ENCODE data around the gene SNX24.

The SNX24 gene

DNA sequence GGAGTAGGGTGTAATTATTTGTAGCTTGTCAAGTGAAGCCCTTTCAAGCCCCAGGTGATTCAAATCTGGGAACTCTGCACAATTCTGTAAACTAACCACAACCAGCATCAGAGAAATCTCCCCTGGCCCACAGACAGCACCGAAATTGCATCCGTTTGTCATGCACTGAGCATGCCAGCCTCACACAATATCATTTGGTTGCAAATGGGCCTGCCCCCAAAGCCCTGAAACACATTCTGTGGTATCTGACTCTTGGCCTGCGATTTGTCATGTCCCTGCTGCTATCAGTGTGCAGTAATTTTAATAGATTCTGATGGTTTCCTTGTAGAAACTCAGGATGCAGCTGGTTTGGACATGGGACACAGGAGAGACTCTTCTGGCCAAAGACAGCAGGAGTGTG is 35.3 kb downstream of the SNX24 start:
- ATAC-seq (ENCODE audit: insufficient read depth, low read depth) (no peak), DNase-seq (no peak)
- H3K9ac ChIP-seq (ENCODE audit: low read depth, low read length), result no peak overlapping the region
- no peak overlapping the region for H2AFZ ChIP-seq (ENCODE audit: low read depth, low read length)
- no peak overlapping the region for H3K4me3 ChIP-seq (ENCODE audit: low read depth in 1 of 2, low read length in 2 of 2)
- H4K20me1 ChIP-seq (ENCODE audit: insufficient read depth, low read length), result no peaks in the 10 kb centered on the region
- TF ChIP-seq EZH2 (IDR thresholded peaks at IDR 0.05; ENCODE audit: borderline replicate concordance, low read depth, low read length, severe bottlenecking) (no peak), CTCF (IDR thresholded peaks at IDR 0.05; ENCODE audit: borderline replicate concordance, extremely low read depth, low read length, poor library complexity, severe bottlenecking) (no peak)
- no peaks in the 10 kb centered on the region for H3K4me1 ChIP-seq (ENCODE audit: insufficient read depth, low read length)
- H3K27me3 ChIP-seq (ENCODE audit: insufficient read depth, low read length, poor library complexity), result peaks cover 2% of the 10 kb centered on the region
- H3K4me2 ChIP-seq (ENCODE audit: insufficient read depth, low read length), result no peak overlapping the region
- H3K9me3 ChIP-seq (ENCODE audit: insufficient read depth, low read length, severe bottlenecking), result no peaks in the 10 kb centered on the region
- H3K36me3 ChIP-seq (ENCODE audit: insufficient read depth, low read length), result no peaks in the 10 kb centered on the region
- H3K79me2 ChIP-seq (ENCODE audit: insufficient read depth, low read length), result no peaks in the 10 kb centered on the region
- no peak overlapping the region for H3K27ac ChIP-seq (ENCODE audit: low read length)

DNA sequence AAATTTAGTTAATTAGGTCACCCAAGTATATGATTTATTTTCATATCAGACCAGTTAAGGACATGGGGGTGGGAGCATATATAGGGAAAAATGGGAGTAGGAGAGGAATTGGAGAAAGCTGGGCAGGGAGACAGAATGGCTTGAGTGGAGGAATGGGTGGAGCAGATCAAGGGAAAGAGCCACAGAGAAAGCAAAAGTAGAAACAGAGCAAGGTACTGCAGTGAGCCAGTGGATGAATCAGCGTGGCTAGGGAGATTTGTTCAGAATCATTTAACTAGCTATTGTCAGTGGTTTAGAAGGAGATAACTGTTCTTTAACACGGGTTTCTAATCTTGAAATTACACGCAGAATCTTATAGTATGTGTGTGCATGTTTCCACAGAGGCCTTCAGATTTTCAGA is 37.4 kb downstream of the SNX24 start:
- no peak overlapping the region for H3K4me2 ChIP-seq (ENCODE audit: insufficient read depth, low read length)
- no peaks in the 10 kb centered on the region for H3K36me3 ChIP-seq (ENCODE audit: insufficient read depth, low read length)
- ATAC-seq (ENCODE audit: insufficient read depth, low read depth), result no peak
- H3K27me3 ChIP-seq (ENCODE audit: insufficient read depth, low read length, poor library complexity), result peaks cover 2% of the 10 kb centered on the region
- no peak overlapping the region for H3K9ac ChIP-seq (ENCODE audit: low read depth, low read length)
- DNase-seq, result no peak
- H2AFZ ChIP-seq (ENCODE audit: low read depth, low read length), result no peak overlapping the region
- H3K4me3 ChIP-seq (ENCODE audit: low read depth in 1 of 2, low read length in 2 of 2), result no peak overlapping the region
- H3K79me2 ChIP-seq (ENCODE audit: insufficient read depth, low read length), result no peaks in the 10 kb centered on the region
- TF ChIP-seq EZH2 (IDR thresholded peaks at IDR 0.05; ENCODE audit: borderline replicate concordance, low read depth, low read length, severe bottlenecking) (no peak), CTCF (IDR thresholded peaks at IDR 0.05; ENCODE audit: borderline replicate concordance, extremely low read depth, low read length, poor library complexity, severe bottlenecking) (no peak)
- H3K27ac ChIP-seq (ENCODE audit: low read length), result no peak overlapping the region
- no peaks in the 10 kb centered on the region for H3K4me1 ChIP-seq (ENCODE audit: insufficient read depth, low read length)
- H4K20me1 ChIP-seq (ENCODE audit: insufficient read depth, low read length), result no peaks in the 10 kb centered on the region
- H3K9me3 ChIP-seq (ENCODE audit: insufficient read depth, low read length, severe bottlenecking), result no peaks in the 10 kb centered on the region

DNA sequence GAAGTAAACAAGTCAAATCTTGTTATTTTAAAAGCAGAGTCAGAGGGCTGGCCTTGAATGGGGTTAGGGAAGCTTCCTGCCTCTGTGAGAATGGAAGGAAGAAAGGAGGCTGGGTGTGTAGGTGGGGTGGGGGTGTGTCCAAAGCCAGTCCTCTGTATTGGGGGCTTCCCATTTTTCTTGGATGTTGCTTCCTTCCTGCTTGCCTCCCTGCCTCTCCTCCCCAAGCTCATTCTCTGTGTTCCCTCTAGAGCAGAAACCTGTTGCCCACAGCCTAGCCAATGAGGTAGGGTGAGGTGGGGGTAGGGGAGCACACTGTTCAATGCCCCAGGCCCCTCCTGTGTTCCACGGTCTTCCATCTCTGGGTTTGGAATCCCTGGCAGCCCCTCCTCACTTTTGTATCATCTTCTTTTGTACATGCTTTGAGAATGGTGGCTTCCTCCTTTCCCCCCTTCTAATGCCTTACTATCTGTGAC is 39.7 kb downstream of the SNX24 start:
- Histone ChIP-seq H3K36me3 (ENCODE audit: insufficient read depth, low read length) (no peaks in the 10 kb centered on the region), H3K4me3 (ENCODE audit: low read depth in 1 of 2, low read length in 2 of 2) (no peak overlapping the region), H3K79me2 (ENCODE audit: insufficient read depth, low read length) (no peaks in the 10 kb centered on the region), H3K9me3 (ENCODE audit: insufficient read depth, low read length, severe bottlenecking) (no peaks in the 10 kb centered on the region), H3K27ac (ENCODE audit: low read length) (no peak overlapping the region), H3K4me1 (ENCODE audit: insufficient read depth, low read length) (no peaks in the 10 kb centered on the region), H3K27me3 (ENCODE audit: insufficient read depth, low read length, poor library complexity) (peaks cover 2% of the 10 kb centered on the region), H3K4me2 (ENCODE audit: insufficient read depth, low read length) (no peak overlapping the region), H4K20me1 (ENCODE audit: insufficient read depth, low read length) (no peaks in the 10 kb centered on the region), H3K9ac (ENCODE audit: low read depth, low read length) (no peak overlapping the region), H2AFZ (ENCODE audit: low read depth, low read length) (no peak overlapping the region)
- DNase-seq, result no peak
- no peak for ATAC-seq (ENCODE audit: insufficient read depth, low read depth)
- TF ChIP-seq CTCF (IDR thresholded peaks at IDR 0.05; ENCODE audit: borderline replicate concordance, extremely low read depth, low read length, poor library complexity, severe bottlenecking), result no peak
- no peak for TF ChIP-seq EZH2 (IDR thresholded peaks at IDR 0.05; ENCODE audit: borderline replicate concordance, low read depth, low read length, severe bottlenecking)

DNA sequence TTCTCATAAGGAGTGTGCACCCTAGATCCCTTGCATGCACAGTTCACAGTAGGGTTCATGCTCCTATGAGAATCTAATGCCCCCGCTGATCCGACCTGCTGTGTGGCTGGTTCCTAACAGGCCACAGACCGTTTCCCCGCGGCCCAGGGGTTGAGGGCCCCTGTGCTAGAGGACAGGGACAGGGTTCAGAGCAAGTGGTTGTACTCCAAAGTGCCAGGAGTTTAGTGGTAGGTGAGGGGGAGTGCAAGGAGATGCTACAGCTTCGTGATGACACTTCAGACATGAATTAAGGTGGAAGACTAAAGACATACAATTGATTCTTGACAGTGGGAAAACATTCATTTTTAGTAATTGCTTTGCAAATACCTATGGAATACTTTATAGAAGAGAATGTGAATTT is 40.5 kb downstream of the SNX24 start:
- Histone ChIP-seq H3K4me3 (ENCODE audit: low read depth in 1 of 2, low read length in 2 of 2) (no peak overlapping the region), H3K4me1 (ENCODE audit: insufficient read depth, low read length) (no peaks in the 10 kb centered on the region), H2AFZ (ENCODE audit: low read depth, low read length) (no peak overlapping the region), H3K79me2 (ENCODE audit: insufficient read depth, low read length) (no peaks in the 10 kb centered on the region), H3K9me3 (ENCODE audit: insufficient read depth, low read length, severe bottlenecking) (no peaks in the 10 kb centered on the region), H3K4me2 (ENCODE audit: insufficient read depth, low read length) (no peak overlapping the region), H4K20me1 (ENCODE audit: insufficient read depth, low read length) (no peaks in the 10 kb centered on the region), H3K27me3 (ENCODE audit: insufficient read depth, low read length, poor library complexity) (peaks cover 2% of the 10 kb centered on the region), H3K36me3 (ENCODE audit: insufficient read depth, low read length) (no peaks in the 10 kb centered on the region), H3K27ac (ENCODE audit: low read length) (no peak overlapping the region), H3K9ac (ENCODE audit: low read depth, low read length) (no peak overlapping the region)
- no peak for DNase-seq
- ATAC-seq (ENCODE audit: insufficient read depth, low read depth), result no peak
- TF ChIP-seq EZH2 (IDR thresholded peaks at IDR 0.05; ENCODE audit: borderline replicate concordance, low read depth, low read length, severe bottlenecking) (no peak), CTCF (IDR thresholded peaks at IDR 0.05; ENCODE audit: borderline replicate concordance, extremely low read depth, low read length, poor library complexity, severe bottlenecking) (no peak)

Measured in DND-41 (cell line).